Transverse colon (tissue), 4 donors: ENCODE data around the gene ITGBL1.

Source experiments
- CTCF ChIP-seq, 5 experiments: fragments of 200-600 bp in 3 of 5; fragments of 450-650 bp in 2 of 5; sonication (generic) in 3 of 5; IDR thresholded peaks; 1 replicate in 2 of 5; 2 replicates in 3 of 5; pipeline ENCODE4 v1.5.1; 2016 to 2017; ENCODE audit warnings: antibody characterized with exemption in 5 of 5, inconsistent platforms in 3 of 5, mild to moderate bottlenecking in 2 of 5, moderate library complexity in 1 of 5
- POLR2A ChIP-seq: fragments of 450-650 bp; IDR thresholded peaks from one replicate; pipeline ENCODE4 v1.6.1; 2016; ENCODE audit warnings: antibody characterized with exemption, mild to moderate bottlenecking, moderate library complexity
- POLR2AphosphoS5 ChIP-seq, 3 donors: sonication (generic); formaldehyde crosslinking; IDR thresholded peaks; one replicate each; pipeline ENCODE4 v1.6.1; 2016; ENCODE audit warnings: antibody characterized with exemption in 3 of 3

GRCh38 chr13:101624210-101624922, 171.9 kb downstream of the ITGBL1 start:
- TF ChIP-seq CTCF (IDR thresholded peaks at IDR 0.05) (no peak), POLR2A (no peak), POLR2AphosphoS5 (IDR thresholded peaks at IDR 0.05) (no peak)
